PC-9 (cell line): ENCODE data around the gene HLA-DRB1. TPM values are rescaled to one million over a fixed set of nuclear protein-coding genes. Genes with fewer than 3 reads are reported as not detected.
"Not testable (repeated sequence)": the region's sequence is repeated elsewhere in the genome, so short reads cannot be mapped to it uniquely, and the experiment has no call there.

Source experiments
- BruUV-seq: library from RNA; stranded (reverse); fragments of 400-500 nt; replicated peaks from 2 replicates; lab custom pipeline; 2021; lab: Mats Ljungman, UMichigan
- CTCF ChIA-PET: fragments of 300-600 bp; sonication (Branson Sonifier 250); formaldehyde crosslinking; loops from one replicate; lab custom pipeline; 2022; ENCODE audit warnings: antibody characterized with exemption; lab: Charles Lee
- POLR2A ChIA-PET: fragments of 300-600 bp; sonication (Branson Sonifier 250); formaldehyde crosslinking; loops from one replicate; lab custom pipeline; 2022; ENCODE audit warnings: antibody characterized with exemption; ENCODE audit not compliant: unreplicated experiment; lab: Charles Lee
- DNase-seq, 2 experiments: peaks; one replicate each; pipeline versions ENCODE4 v3.0.0 to v3.0.0-alpha.2; 2015 to 2022; ENCODE audit warnings: mixed read lengths in 1 of 2
- H2AFZ ChIP-seq: fragments of 200-600 bp; sonication (generic); 2 replicates; pipeline ENCODE4 v1.8.1; 2017; ENCODE audit warnings: antibody characterized with exemption
- H3F3A ChIP-seq: fragments of 200-600 bp; sonication (generic); 2 replicates; pipeline ENCODE4 v1.8.1; 2017; ENCODE audit warnings: antibody characterized with exemption, mild to moderate bottlenecking, low read depth; ENCODE audit not compliant: insufficient read depth
- H3K27ac ChIP-seq: fragments of 200-600 bp; sonication (generic); 2 replicates; pipeline ENCODE4 v1.6.1; 2016; ENCODE audit warnings: mixed run types
- H3K27me3 ChIP-seq: fragments of 200-600 bp; sonication (generic); 2 replicates; pipeline ENCODE4 v1.6.1; 2016; ENCODE audit warnings: low read depth, mixed run types; ENCODE audit not compliant: insufficient read depth
- H3K36me3 ChIP-seq: fragments of 200-600 bp; sonication (generic); 2 replicates; pipeline ENCODE4 v1.6.1; 2016; ENCODE audit warnings: low read depth, mixed run types
- H3K4me1 ChIP-seq: fragments of 200-600 bp; sonication (generic); replicated peaks from 2 replicates; pipeline ENCODE4 v1.6.1; 2016; ENCODE audit warnings: mixed run types; ENCODE audit not compliant: insufficient read depth
- H3K4me2 ChIP-seq: fragments of 200-600 bp; sonication (generic); 2 replicates; pipeline ENCODE4 v1.6.1; 2017; ENCODE audit warnings: mixed run types
- H3K4me3 ChIP-seq: fragments of 200-600 bp; sonication (generic); 2 replicates; pipeline ENCODE4 v1.6.1; 2016; ENCODE audit warnings: mixed run types
- H3K79me2 ChIP-seq: fragments of 200-600 bp; sonication (generic); 2 replicates; pipeline ENCODE4 v1.6.1; 2017; ENCODE audit warnings: low read depth, mixed run types
- H3K9me2 ChIP-seq: fragments of 200-600 bp; sonication (generic); 2 replicates; pipeline ENCODE4 v1.8.1; 2017; ENCODE audit warnings: mild to moderate bottlenecking; ENCODE audit not compliant: insufficient read depth
- H3K9me3 ChIP-seq: fragments of 200-600 bp; sonication (generic); 2 replicates; pipeline ENCODE4 v1.8.1; 2016; ENCODE audit warnings: low read depth; ENCODE audit not compliant: insufficient read depth
- H4K20me1 ChIP-seq: fragments of 200-600 bp; sonication (generic); 2 replicates; pipeline ENCODE4 v1.8.1; 2017; ENCODE audit not compliant: insufficient read depth
- EZH2 ChIP-seq: fragments of 200-600 bp; sonication (generic); IDR thresholded peaks from 2 replicates; pipeline ENCODE4 v1.8.0; 2017; ENCODE audit warnings: antibody characterized with exemption, low read depth
- intact Hi-C: fragments of 100-400 bp; cut with micrococcal nuclease; formaldehyde crosslinking; loops from one replicate; pipeline ENCODE4 v1.10.0; 2022; ENCODE audit not compliant: unreplicated experiment
- total RNA-seq: library from RNA; stranded (reverse); gene quantifications from 2 replicates; pipeline ENCODE4 v1.2.3, GENCODE V29; 2021
- TF ChIP-seq, protein P1 (sequence below): fragments of 200-600 bp; sonication (generic); conservative IDR thresholded peaks from 2 replicates; pipeline ENCODE4 v1.6.1; 2017; ENCODE audit warnings: mixed run types, antibody characterized with exemption, mild to moderate bottlenecking, moderate library complexity

HLA-DRB1 gene
- total RNA-seq, 1 experiment from 2014 or later = 3.1 TPM

DNA sequence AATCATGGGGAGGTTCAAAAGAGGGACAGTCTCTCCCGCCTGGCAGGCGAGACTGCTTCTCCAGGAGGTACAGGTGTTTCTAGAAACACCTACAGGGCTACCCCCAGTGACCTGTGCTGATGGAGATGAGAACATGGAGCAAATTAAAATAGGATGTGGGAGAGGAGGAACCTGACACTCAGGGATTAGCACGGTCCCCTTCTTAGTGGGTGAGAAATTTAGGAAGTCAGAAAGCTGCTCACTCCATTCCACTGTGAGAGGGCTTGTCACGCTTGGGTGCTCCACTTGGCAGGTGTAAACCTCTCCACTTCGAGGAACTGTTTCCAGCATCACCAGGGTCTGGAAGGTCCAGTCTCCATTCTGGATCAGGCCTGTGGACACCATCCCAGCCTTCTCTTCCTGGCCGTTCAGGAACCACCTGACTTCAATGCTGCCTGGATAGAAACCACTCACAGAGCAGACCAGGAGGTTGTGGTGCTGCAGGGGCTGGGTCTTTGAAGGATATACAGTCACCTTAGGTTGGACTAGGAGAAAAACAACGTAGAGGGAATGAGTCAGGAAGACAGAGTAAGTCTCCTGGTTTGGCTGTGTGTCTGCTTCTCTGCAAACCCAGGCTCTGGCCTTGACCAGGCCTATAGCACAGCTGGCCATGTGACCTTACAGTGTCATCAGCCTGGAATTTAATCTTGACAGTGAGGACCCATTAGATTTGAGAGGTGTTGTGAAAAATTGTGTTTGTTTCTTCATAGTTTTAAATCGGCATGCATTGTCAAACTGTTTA is 8.1 kb downstream of the HLA-DRB1 start:
- Histone ChIP-seq H4K20me1 (no peaks in the 10 kb centered on the region), H3K79me2 (no peaks in the 10 kb centered on the region), H3K4me1 (no peaks in the 10 kb centered on the region), H3K27me3 (no peaks in the 10 kb centered on the region; the same call in 1 of the 2 replicates), H3K4me2 (no peak overlapping the region), H3K4me3 (no peak overlapping the region), H3F3A (no peaks in the 10 kb centered on the region), H3K36me3 (no peaks in the 10 kb centered on the region), H3K9me3 (no peaks in the 10 kb centered on the region), H2AFZ (no peak overlapping the region), H3K27ac (no peak overlapping the region), H3K9me2 (no peaks in the 10 kb centered on the region)
- intact Hi-C loops = no loop called here
- ChIA-PET POLR2A (no interaction called here), CTCF (no interaction called here)
- DNase-seq = no peak
- TF ChIP-seq, protein P1, sequence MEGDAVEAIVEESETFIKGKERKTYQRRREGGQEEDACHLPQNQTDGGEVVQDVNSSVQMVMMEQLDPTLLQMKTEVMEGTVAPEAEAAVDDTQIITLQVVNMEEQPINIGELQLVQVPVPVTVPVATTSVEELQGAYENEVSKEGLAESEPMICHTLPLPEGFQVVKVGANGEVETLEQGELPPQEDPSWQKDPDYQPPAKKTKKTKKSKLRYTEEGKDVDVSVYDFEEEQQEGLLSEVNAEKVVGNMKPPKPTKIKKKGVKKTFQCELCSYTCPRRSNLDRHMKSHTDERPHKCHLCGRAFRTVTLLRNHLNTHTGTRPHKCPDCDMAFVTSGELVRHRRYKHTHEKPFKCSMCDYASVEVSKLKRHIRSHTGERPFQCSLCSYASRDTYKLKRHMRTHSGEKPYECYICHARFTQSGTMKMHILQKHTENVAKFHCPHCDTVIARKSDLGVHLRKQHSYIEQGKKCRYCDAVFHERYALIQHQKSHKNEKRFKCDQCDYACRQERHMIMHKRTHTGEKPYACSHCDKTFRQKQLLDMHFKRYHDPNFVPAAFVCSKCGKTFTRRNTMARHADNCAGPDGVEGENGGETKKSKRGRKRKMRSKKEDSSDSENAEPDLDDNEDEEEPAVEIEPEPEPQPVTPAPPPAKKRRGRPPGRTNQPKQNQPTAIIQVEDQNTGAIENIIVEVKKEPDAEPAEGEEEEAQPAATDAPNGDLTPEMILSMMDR = no peak
- no peak for TF ChIP-seq EZH2
- no TSS peak for BruUV-seq

- H3K4me2 ChIP-seq = no peak overlapping the region
- no peak for TF ChIP-seq EZH2
- TF ChIP-seq, protein P1 = no peak
- H3K27me3 ChIP-seq = no peaks in the 10 kb centered on the region; the same call in 1 of the 2 replicates
- no peaks in the 10 kb centered on the region for H3F3A ChIP-seq
- no TSS peak for BruUV-seq
- H3K36me3 ChIP-seq = no peaks in the 10 kb centered on the region
- POLR2A ChIA-PET = no interaction called here
- H3K9me2 ChIP-seq = no peaks in the 10 kb centered on the region
- H3K9me3 ChIP-seq = no peaks in the 10 kb centered on the region
- no peak overlapping the region for H2AFZ ChIP-seq
- H3K4me1 ChIP-seq = no peaks in the 10 kb centered on the region
- CTCF ChIA-PET = no interaction called here
- H4K20me1 ChIP-seq = no peaks in the 10 kb centered on the region
- H3K27ac ChIP-seq = no peak overlapping the region
- no peak overlapping the region for H3K4me3 ChIP-seq
- intact Hi-C loops = no loop called here
- no peak for DNase-seq
- H3K79me2 ChIP-seq = no peaks in the 10 kb centered on the region
Observed at GRCh38 chr6:32580593-32580992, 9.1 kb downstream of the HLA-DRB1 start.

DNA sequence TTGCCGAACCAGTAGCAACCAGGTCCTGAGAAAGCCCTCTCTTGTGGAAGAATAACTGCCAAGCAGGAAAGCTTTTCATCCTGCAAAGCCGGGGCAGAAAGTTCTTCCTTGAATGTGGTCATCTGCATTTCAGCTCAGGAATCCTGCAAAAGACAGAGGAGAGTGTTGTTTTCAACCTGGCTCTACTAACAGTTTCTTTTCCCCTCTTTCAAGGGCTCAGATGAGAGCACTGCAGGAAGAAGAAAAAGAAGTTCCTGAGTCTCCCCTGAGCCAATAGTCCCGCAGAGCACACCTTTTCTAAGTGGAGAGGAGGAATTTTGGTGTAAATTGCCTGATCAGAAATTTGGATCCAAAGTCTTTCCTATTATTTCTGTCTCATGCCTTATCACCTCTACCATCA is 10.7 kb downstream of the HLA-DRB1 start:
- no peak for TF ChIP-seq EZH2
- TF ChIP-seq, protein P1 = no peak
- intact Hi-C loops = no loop called here
- H3K27me3 ChIP-seq = no peaks in the 10 kb centered on the region; the same call in 1 of the 2 replicates
- ChIA-PET POLR2A (no interaction called here), CTCF (no interaction called here)
- no peak overlapping the region for H3K4me2 ChIP-seq
- no TSS peak for BruUV-seq
- no peaks in the 10 kb centered on the region for H3K79me2 ChIP-seq
- no peaks in the 10 kb centered on the region for H3K36me3 ChIP-seq
- no peak overlapping the region for H3K27ac ChIP-seq
- H3K9me2 ChIP-seq = no peaks in the 10 kb centered on the region
- H2AFZ ChIP-seq = no peak overlapping the region
- no peaks in the 10 kb centered on the region for H3K4me1 ChIP-seq
- H3K9me3 ChIP-seq = no peaks in the 10 kb centered on the region
- no peak overlapping the region for H3K4me3 ChIP-seq
- DNase-seq = no peak
- H3F3A ChIP-seq = no peaks in the 10 kb centered on the region
- no peaks in the 10 kb centered on the region for H4K20me1 ChIP-seq

GRCh38 chr6:32577493-32577892 is 12.2 kb downstream of the HLA-DRB1 start:
- H3K9me2 ChIP-seq, CTCF ChIA-PET, H2AFZ ChIP-seq, H3F3A ChIP-seq, H3K4me2 ChIP-seq, H3K9me3 ChIP-seq, H3K4me3 ChIP-seq, H3K79me2 ChIP-seq, H3K36me3 ChIP-seq, H4K20me1 ChIP-seq, H3K4me1 ChIP-seq, H3K27ac ChIP-seq, DNase-seq, POLR2A ChIA-PET, BruUV-seq, H3K27me3 ChIP-seq, intact Hi-C loops: not testable (repeated sequence)
